HG03469 (cell line): ENCODE results near the gene PVRIG.
"Not testable (repeated sequence)": the region's sequence is repeated elsewhere in the genome, so short reads cannot be mapped to it uniquely, and the experiment has no call there.

Experiments used
- ATAC-seq: cut with Tn5 transposase; IDR thresholded peaks from one replicate; pipeline ENCODE4 v1.9.1; 2021; ENCODE audit warnings: mild to moderate bottlenecking, moderate library complexity, moderate number of reproducible peaks; ENCODE audit not compliant: unreplicated experiment

Gene PVRIG

GRCh38 chr7:100224891-100225290, 5.1 kb downstream of the PVRIG start:
- not testable (repeated sequence) for ATAC-seq

GRCh38 chr7:100234660-100235317, 15.0 kb downstream of the PVRIG start:
- not testable (repeated sequence) for ATAC-seq

- not testable (repeated sequence) for ATAC-seq
Measured at GRCh38 chr7:100239975-100240374, 20.2 kb downstream of the PVRIG start.

GRCh38 chr7:100243385-100243784, 23.6 kb downstream of the PVRIG start:
- ATAC-seq, result not testable (repeated sequence)

GRCh38 chr7:100244988-100245605, 25.3 kb downstream of the PVRIG start:
- not testable (repeated sequence) for ATAC-seq

GRCh38 chr7:100246121-100246864, 26.5 kb downstream of the PVRIG start:
- not testable (repeated sequence) for ATAC-seq

GRCh38 chr7:100246865-100247137, 27.1 kb downstream of the PVRIG start:
- ATAC-seq, result not testable (repeated sequence)

- no peak for ATAC-seq
Measured at GRCh38 chr7:100247152-100247757, 27.5 kb downstream of the PVRIG start.

- no peak for ATAC-seq
Measured at GRCh38 chr7:100248483-100248882, 28.7 kb downstream of the PVRIG start.

GRCh38 chr7:100257017-100257416, 37.3 kb downstream of the PVRIG start:
- no peak for ATAC-seq

- not testable (repeated sequence) for ATAC-seq
Measured at GRCh38 chr7:100259984-100260383, 40.2 kb downstream of the PVRIG start.

GRCh38 chr7:100262896-100263295, 43.1 kb downstream of the PVRIG start:
- ATAC-seq, result not testable (repeated sequence)

- ATAC-seq, result not testable (repeated sequence)
Measured at GRCh38 chr7:100264223-100264622, 44.5 kb downstream of the PVRIG start.

- ATAC-seq, result not testable (repeated sequence)
Measured at GRCh38 chr7:100264669-100265165, 45.0 kb downstream of the PVRIG start.

GRCh38 chr7:100265851-100266250, 46.1 kb downstream of the PVRIG start:
- not testable (repeated sequence) for ATAC-seq

GRCh38 chr7:100266576-100267354, 47.0 kb downstream of the PVRIG start:
- no peak for ATAC-seq

GRCh38 chr7:100267648-100268047, 47.9 kb downstream of the PVRIG start:
- no peak for ATAC-seq

GRCh38 chr7:100268882-100269281, 49.1 kb downstream of the PVRIG start:
- ATAC-seq, result not testable (repeated sequence)

- not testable (repeated sequence) for ATAC-seq
Measured at GRCh38 chr7:100269306-100270045, 49.7 kb downstream of the PVRIG start.
